ENCODE measurements around the gene CADM1.

DNA sequence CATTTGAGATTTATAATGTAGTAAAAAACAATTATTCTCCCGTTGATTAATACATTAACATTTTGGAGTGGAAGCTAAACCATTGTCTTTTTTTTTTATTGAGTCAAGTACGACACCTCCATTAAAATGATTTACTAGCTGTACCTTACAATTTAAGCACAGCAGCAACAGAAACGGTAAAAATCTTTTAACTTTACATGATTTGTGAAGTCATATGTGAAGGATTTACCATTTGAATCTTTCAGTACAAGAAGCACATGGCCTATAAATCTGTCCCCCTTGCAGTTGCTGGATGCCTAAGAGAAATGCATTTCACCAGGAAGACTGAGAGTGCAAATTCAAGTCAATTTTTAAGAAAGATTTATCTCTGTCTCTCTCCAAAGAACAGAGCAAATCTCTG, 324.6 kb downstream of the CADM1 start:
- TF ChIP-seq CTCF (optimal IDR thresholded peaks at IDR 0.05 in 1 of 3, IDR thresholded peaks at IDR 0.05 in 1 of 3, conservative IDR thresholded peaks at IDR 0.05 in 1 of 3; ENCODE audit: extremely low read depth in 1 of 3, insufficient read depth in 2 of 3, low read length in 3 of 3) (no peak), EZH2 (IDR thresholded peaks at IDR 0.05; ENCODE audit: low read length) (no peak)

Data from keratinocyte (primary cell).